ENCODE data around the gene RBMS1.

The RBMS1 gene

GRCh38 chr2:160332318-160332717 is 161.3 kb downstream of the RBMS1 start:
- DNase-seq (ENCODE audit: low spot score), result peak; percentile 25

DNA sequence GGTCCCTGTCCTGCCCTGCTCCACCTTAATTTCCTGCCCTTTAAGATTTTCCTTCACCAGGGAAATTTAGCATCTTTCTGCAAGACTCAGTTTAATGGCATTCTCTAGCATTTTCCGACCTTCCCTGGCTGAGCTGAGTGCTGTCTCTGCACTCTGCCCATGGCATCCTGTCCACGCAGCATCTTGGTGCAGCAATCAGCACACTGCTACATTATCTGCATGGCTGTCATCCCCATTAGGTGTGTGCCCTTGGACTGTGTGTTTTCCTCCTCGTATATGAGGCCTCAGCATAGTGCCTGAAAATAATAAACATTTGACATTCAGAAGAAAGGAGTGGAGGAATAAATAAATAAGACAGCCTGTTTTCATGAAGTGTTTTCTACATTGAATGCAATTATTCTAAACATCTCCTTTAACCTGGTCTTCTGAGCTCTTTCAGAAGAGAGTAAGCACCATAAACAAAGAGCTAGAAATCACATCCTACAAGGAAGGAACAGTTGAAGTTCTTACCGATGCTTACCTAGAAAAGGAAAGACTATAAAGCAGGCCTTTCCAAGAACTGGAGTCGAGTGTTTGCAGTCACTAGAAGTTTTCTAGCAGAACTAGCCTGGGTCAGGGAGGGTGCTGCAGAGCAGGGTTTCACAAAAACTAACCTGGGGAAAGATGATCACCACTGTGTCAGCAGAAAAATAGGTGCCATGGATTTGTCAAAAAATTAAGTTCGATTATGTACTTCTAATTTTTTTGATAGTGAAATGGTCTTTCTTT is 162.2 kb downstream of the RBMS1 start:
- DNase-seq (ENCODE audit: low spot score), result no peak

DNA sequence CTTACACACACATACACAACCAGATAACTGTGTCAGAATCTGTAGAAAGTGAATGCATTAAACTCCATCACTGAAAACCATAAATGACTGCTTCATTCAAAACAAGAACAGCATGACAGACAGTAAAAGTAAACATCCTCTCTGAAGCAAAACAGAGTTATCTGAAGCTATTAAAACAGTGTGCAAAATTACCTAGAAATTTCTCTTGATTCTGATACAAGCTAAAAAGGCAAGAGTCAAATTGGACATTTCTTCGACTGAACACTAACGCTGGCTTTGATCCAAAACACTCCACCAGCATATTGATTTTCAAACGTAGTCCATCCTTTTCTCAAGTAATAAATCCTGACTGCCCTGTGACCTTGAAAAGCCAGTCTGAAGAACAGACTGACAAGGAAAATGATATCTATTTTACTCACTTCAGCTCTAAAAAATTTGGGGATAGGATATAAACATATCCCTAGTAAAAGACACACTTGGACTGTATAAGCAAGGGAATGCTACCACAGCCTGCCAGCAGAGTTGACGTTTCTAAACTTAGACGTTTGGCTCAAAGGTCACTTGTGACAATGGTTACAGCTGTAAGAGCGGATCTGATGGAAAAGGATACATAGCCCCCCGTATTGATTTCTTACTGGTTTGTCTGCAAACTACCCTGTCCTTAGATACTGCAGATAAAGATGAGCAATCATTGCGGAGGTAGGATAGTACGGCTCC is 164.6 kb downstream of the RBMS1 start:
- DNase-seq (ENCODE audit: low spot score), result no peak

DNA sequence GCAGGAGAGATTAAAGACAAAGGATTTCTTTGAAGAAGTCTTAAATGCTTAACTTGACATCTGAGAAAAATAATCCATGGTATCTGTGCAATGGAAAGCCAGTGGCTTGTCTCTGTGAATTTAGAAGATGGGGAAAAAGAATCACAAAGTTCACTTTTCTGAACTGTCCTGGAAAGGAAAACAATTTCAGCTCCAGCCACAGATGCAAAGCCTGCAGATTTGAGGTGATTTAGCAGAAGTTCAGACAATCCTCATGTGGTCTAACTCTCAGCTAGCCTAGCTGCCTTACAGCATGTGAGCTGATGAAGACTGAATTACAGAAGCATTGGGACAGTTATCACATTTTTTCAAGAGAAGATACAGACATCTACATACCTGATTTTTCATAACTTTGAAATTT is 166.8 kb downstream of the RBMS1 start:
- no peak for DNase-seq (ENCODE audit: low spot score)

DNA sequence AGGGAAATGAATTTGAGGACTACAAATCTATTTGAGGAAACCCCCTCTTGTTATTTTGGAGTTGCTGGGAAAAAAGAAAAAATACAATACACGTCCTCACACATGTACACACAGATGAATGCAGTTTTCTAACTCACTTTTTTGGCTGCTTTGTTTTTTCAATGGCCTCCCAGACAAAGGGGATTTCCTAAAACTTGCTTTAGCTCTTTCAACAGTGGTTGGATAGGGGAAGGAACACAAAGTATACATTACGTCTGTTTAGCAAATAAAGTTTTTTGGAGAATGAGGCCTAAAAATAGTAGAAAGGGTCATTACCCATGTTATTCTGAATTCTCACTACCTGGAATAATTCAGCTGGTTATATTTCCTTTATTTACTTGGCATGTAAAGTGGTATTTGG is 168.2 kb downstream of the RBMS1 start:
- no peak for DNase-seq (ENCODE audit: low spot score)

DNA sequence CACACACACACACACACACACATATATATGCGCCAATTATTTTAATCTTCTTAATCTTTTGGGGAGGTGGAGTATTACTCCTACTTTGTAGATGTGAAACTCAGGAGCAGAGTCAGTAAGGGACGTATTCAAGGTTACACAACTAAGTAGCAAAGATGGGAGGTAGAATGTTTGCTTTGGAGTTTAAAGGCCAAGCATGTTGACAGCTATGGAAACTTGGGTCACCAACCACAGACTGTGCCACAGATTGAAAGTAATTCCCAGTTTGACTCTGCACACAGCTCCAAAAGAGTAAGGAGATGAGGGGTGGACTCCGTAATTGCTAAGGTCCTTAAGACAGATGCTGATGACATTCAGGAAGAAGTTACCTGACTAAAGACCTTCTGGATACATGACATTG is 168.7 kb downstream of the RBMS1 start:
- DNase-seq (ENCODE audit: low spot score), result no peak

GRCh38 chr2:160324161-160324800 is 169.3 kb downstream of the RBMS1 start:
- DNase-seq (ENCODE audit: low spot score), result peak; percentile 52

DNA sequence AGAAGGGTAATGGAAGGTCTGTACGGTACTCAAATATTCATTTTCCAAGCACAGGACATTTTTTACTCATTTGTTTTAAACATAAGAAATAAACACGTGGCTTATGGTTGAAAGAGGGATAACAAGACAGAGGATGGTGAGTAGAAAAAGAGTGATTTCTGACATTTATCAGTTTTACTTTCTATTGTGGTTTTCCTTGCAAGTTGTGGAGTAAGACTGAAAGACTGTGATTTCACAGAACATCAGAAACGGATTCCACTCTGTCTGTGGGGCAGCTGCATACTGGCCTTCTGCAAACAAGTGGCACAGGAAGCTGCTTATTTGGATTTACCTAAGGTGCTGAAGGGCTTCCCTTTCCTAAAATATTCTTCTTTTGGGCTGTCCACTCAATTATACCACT is 171.3 kb downstream of the RBMS1 start:
- DNase-seq (ENCODE audit: low spot score), result no peak

DNA sequence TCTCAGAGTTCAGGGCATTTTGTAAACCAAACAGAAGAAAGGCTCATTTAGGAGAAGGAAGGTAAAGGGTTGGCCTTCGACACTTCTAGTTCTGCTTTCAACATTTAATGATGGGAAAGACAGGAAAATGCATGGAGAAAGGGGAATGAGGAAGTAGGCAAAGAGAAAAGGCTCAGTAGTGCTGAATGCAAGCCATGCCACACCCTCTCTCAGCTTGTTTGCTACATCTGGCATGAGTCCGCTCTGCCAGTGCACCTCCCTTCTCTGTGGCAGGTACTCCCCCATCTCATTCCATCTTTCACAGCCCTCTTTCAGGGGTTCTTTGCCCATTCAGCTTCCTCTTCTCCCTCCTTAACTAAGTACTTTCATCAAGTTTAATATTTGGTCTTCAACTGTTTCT is 172.6 kb downstream of the RBMS1 start:
- DNase-seq (ENCODE audit: low spot score), result no peak

DNA sequence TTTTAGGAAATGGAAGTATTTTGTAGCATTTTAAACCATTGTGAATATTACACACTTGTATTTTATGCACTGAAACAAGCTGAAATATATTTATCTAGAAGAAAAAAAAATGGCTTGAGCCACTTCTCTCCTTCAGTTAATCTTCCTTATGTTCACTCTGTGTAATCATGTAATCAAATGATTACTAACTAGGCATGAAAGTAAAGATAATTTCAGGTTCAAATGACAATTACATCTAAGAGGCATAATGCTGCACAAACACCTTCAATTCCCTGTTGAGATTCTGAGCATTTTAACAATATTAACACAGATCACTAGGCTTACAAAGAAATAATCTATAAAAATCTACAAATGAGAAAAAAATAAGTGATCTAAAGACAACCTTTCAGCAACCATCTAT is 173.9 kb downstream of the RBMS1 start:
- no peak for DNase-seq (ENCODE audit: low spot score)

- no peak for DNase-seq (ENCODE audit: low spot score)
These were observed 175.4 kb downstream of the RBMS1 start for GRCh38 chr2:160318218-160318617.

DNA sequence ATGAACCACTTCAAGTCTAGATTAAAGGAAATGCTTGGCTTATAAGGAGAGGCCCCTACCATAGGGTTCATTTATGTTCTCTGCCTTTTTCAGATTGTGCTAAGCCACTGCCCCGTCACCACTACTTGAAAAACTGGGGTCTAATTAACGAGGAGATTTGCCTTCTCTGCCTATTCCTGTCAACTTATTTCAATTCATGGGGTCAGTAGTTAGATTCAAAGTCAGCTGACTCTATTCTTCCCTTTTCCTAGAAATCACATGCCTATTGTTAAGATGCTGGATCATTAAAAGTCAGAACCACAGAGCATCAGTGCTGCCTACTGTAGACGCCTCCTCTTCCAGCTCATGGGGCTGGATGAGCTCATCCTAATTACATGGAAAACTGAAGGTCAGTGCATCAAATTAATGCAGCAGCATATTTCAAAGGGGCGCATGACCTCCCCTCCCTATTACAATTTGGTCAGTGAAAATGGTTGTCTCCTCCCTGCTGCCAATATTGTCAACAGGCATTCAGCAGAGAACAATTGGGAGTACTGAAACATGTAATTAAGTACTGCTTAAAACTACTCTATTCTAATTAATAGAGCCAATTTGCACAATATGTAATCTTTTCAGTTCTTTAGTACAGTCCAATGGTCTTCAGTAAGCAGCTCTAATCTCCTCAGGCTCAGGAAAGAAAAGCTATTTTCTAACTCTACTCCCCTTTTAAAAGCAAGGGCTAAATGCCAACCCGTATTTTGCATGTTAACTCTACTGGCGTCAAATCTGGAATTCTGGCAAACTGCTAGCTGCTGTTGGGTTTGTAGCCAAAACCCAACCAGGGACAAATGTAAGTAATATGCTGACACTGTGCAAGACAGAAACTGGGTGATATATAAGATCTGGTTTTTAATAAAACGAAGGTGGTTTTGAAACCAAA is 176.2 kb downstream of the RBMS1 start:
- no peak for DNase-seq (ENCODE audit: low spot score)

DNA sequence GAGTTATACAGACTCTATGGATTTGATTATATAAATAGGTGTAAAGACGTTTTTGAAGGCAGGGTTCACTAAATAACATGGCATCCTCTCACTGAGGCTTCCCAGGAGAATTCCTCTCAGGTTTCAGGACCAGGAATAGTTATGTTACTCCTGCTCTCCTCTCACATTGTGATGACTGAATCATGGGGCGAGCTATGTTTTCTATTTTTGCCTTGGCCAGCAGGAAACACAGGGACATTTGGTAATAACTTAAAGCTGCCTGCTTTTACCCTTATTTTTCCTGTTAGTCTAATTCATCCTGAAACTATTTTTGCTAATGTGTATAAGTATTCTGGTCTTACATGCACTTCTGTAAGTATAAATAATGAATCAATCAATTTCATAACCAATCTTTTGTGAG is 178.3 kb downstream of the RBMS1 start:
- DNase-seq (ENCODE audit: low spot score), result peak; percentile 23

- DNase-seq (ENCODE audit: low spot score), result no peak
These were observed 183.3 kb downstream of the RBMS1 start for GRCh38 chr2:160310118-160310828.

DNA sequence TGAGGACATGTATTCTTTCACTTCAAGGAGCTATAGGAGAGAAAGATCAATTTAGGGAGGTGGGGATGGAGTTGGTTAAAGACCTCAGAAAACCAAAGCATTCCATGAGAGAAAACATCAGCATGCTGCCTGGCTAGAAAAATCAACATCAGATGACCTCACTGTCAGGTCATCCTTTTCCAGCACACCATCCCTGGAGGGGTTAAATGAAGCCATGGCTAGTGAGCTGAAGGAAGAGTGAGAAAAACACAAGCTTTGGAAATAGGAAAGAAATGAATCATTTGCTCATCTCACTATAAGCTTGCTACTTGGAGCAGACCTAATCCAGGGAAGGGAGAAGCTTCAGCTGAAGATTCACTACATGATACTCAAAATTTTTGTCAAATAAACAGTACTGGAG is 184.0 kb downstream of the RBMS1 start:
- peak; percentile 24 for DNase-seq (ENCODE audit: low spot score)

DNA sequence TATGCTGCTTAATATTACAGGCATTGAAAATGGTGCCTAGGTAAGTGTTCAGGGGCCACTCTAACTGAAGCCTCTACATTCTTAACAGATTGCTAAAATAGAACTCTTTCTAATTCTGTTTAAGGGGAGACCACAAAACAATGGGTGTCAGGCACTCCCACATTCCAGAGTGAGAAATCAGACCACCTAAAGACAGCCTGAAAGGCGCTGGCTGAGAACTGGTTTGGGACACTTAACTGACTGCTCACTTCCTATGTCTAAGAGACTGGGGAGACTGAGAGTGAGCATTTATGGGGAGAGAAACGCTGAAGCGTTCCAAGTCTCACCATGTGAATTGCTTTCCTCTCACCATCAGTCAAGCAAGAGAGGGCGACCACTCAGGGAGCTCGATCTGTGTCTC is 184.7 kb downstream of the RBMS1 start:
- peak; percentile 54 for DNase-seq (ENCODE audit: low spot score)

GRCh38 chr2:160308476-160308875 is 185.1 kb downstream of the RBMS1 start:
- no peak for DNase-seq (ENCODE audit: low spot score)

- DNase-seq (ENCODE audit: low spot score), result peak; percentile 80
These were observed 186.6 kb downstream of the RBMS1 start for GRCh38 chr2:160306985-160307384.

DNA sequence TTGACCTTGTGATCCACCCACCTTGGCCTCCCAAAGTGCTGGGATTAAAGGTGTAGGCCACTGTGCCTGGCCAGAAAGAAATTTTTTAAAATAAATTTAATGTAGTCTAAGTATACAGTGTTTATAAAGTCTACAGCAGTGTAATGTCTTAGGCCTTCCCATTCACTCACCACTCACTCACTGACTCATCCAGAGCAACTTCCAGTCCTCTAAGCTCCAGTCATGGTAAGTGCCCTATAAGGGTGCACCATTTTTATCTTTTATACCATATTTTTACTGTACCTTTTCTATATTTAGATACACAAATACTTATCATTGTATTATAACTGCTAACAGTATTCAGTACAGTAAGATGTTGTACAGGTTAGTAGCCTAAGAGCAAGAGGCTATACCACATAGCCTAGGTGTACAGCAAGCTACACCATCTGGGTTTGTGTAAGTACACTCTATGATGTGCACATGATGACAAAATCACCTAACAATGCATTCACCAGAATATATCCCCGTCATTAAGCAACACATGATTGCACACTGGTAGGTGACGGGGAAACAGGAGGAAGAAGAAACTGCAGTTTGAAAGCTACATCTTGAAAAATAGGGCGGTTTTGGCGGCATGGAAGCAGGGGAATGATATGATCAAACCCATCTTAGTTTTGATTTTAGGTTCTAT is 188.4 kb downstream of the RBMS1 start:
- no peak for DNase-seq (ENCODE audit: low spot score)

GRCh38 chr2:160303527-160303926 is 190.1 kb downstream of the RBMS1 start:
- DNase-seq (ENCODE audit: low spot score), result no peak

- DNase-seq (ENCODE audit: low spot score), result no peak
These were observed 190.5 kb downstream of the RBMS1 start for GRCh38 chr2:160303076-160303475.

Data from AG20443 (cell line).